HepG2 (cell line): Measurements from ENCODE around the gene TNP2. TPM values are rescaled to one million over a fixed set of nuclear protein-coding genes. Genes with fewer than 3 reads are reported as not detected.

Experiments used
- AFF4 ChIP-seq: sonication (generic); formaldehyde crosslinking; IDR thresholded peaks from 2 replicates; pipeline ENCODE4 v1.4.0; 2020; ENCODE audit warnings: missing genetic modification reagents
- BHLHE40 ChIP-seq: IDR thresholded peaks from 2 replicates; pipeline ENCODE4 v1.6.1; 2011; ENCODE audit warnings: low read length, improper control_type of control experiment
- HOMEZ ChIP-seq: IDR thresholded peaks from 2 replicates; pipeline ENCODE4 v1.6.1; 2016; ENCODE audit warnings: low read depth
- KDM5B ChIP-seq: sonication (generic); formaldehyde crosslinking; IDR thresholded peaks from 2 replicates; pipeline ENCODE4 v1.4.0; 2020; ENCODE audit warnings: missing genetic modification reagents, mild to moderate bottlenecking, borderline replicate concordance
- LCORL ChIP-seq, 2 experiments: fragments of 450-650 bp in 1 of 2; sonication (generic) in 1 of 2; formaldehyde crosslinking in 1 of 2; IDR thresholded peaks; 2 replicates each; pipeline versions ENCODE4 v1.5.0 to v1.6.1; 2017 to 2020; ENCODE audit warnings: antibody characterized with exemption in 1 of 2, missing genetic modification reagents in 1 of 2
- PBX2 ChIP-seq: IDR thresholded peaks from 2 replicates; pipeline ENCODE4 v1.6.1; 2016; ENCODE audit warnings: control low read depth
- SMARCE1 ChIP-seq: fragments of 450-650 bp; IDR thresholded peaks from 2 replicates; pipeline ENCODE4 v1.6.1; 2017; ENCODE audit warnings: borderline replicate concordance
- SSRP1 ChIP-seq: IDR thresholded peaks from 2 replicates; pipeline ENCODE4 v1.6.1; 2016; ENCODE audit warnings: control low read depth
- TCF7L2 ChIP-seq: IDR thresholded peaks from 2 replicates; pipeline ENCODE4 v1.6.1; 2011; ENCODE audit warnings: mild to moderate bottlenecking, low read depth, low read length, moderate library complexity
- THAP8 ChIP-seq: sonication (generic); formaldehyde crosslinking; IDR thresholded peaks from 2 replicates; pipeline ENCODE4 v1.5.1; 2020; ENCODE audit warnings: missing genetic modification reagents, mild to moderate bottlenecking, borderline replicate concordance
- ZNF33B ChIP-seq: sonication (generic); formaldehyde crosslinking; IDR thresholded peaks from 2 replicates; pipeline ENCODE4 v1.5.1; 2020; ENCODE audit warnings: mild to moderate bottlenecking, missing genetic modification reagents
- ZNF430 ChIP-seq: sonication (generic); formaldehyde crosslinking; IDR thresholded peaks from 2 replicates; pipeline ENCODE4 v1.9.0; 2021; ENCODE audit warnings: mild to moderate bottlenecking, missing genetic modification reagents
- ZNF557 ChIP-seq: sonication (generic); formaldehyde crosslinking; IDR thresholded peaks from 2 replicates; pipeline ENCODE4 v1.4.0; 2020; ENCODE audit warnings: missing genetic modification reagents
- ZNF768 ChIP-seq: sonication (generic); formaldehyde crosslinking; IDR thresholded peaks from 2 replicates; pipeline ENCODE4 v1.4.0; 2020; ENCODE audit warnings: missing genetic modification reagents
- ZNF800 ChIP-seq: sonication (generic); formaldehyde crosslinking; IDR thresholded peaks from 2 replicates; pipeline ENCODE4 v1.4.0; 2020; ENCODE audit warnings: missing genetic modification reagents
- ZSCAN21 ChIP-seq: sonication (generic); formaldehyde crosslinking; IDR thresholded peaks from 2 replicates; pipeline ENCODE4 v1.8.0; 2022; ENCODE audit warnings: mild to moderate bottlenecking, missing genetic modification reagents, moderate library complexity, borderline replicate concordance
- polyA plus RNA-seq, 8 experiments: library from polyadenylated mRNA; depleted of rRNA in 3 of 8; stranded (reverse) in 7 of 8; unstranded in 1 of 8; fragments of >200 nt; fragmentation: Illumina TruSeq in 4 of 8; extraction: Trizol in 4 of 8; gene quantifications; 2 replicates each; pipeline versions ENCODE4 v1.2.1 to v1.2.3, GENCODE V29; 2011 to 2016; ENCODE audit warnings: low read depth in 4 of 8, missing spikeins in 1 of 8, mixed read lengths in 1 of 8; ENCODE audit not compliant: insufficient read depth in 1 of 8
- total RNA-seq, 5 experiments: library from RNA; depleted of rRNA; stranded (reverse); fragments of >200 nt; fragmentation: Illumina TruSeq; extraction: Trizol; gene quantifications; 2 replicates each; pipeline ENCODE4 v1.2.3, GENCODE V29; 2016; ENCODE audit warnings: low read depth in 1 of 5
- TF ChIP-seq, protein P1 (sequence below): fragments of 450-650 bp; IDR thresholded peaks from 2 replicates; pipeline ENCODE4 v1.6.1; 2016

TNP2 gene
- total and polyA plus RNA-seq, 2 of the 13 experiments (the other 11 are each of a cell fraction or from before 2014, with no cell fraction given) = not detected

- TF ChIP-seq AFF4 (CRISPR knock-in tag) (no peak), ZNF430 (CRISPR knock-in tag) (no peak; the same call in 1 of the 2 replicates), KDM5B (CRISPR knock-in tag) (0 out of 2 replicates have a peak, but pooled peaks have one; percentile 6), HOMEZ (CRISPR knock-in tag) (no peak), ZNF557 (CRISPR knock-in tag) (peak; percentile 49; the same call in 1 of the 2 replicates), ZSCAN21 (CRISPR knock-in tag) (peak; percentile 93; the same call in 1 of the 2 replicates), LCORL (IDR thresholded peaks at IDR 0.05) (no peak), LCORL (CRISPR knock-in tag; IDR thresholded peaks at IDR 0.05) (peak; percentile 97), SMARCE1 (no peak), ZNF33B (CRISPR knock-in tag) (no peak), BHLHE40 (no peak), SSRP1 (CRISPR knock-in tag) (peak; percentile 61; the same call in 1 of the 2 replicates), TCF7L2 (no peak), THAP8 (CRISPR knock-in tag) (no peak), PBX2 (CRISPR knock-in tag) (0 out of 2 replicates have a peak, but pooled peaks have one; percentile 49), ZNF800 (CRISPR knock-in tag) (no peak; the same call in 1 of the 2 replicates), ZNF768 (CRISPR knock-in tag) (peak; percentile 63; the same call in 1 of the 2 replicates)
- TF ChIP-seq, protein P1, sequence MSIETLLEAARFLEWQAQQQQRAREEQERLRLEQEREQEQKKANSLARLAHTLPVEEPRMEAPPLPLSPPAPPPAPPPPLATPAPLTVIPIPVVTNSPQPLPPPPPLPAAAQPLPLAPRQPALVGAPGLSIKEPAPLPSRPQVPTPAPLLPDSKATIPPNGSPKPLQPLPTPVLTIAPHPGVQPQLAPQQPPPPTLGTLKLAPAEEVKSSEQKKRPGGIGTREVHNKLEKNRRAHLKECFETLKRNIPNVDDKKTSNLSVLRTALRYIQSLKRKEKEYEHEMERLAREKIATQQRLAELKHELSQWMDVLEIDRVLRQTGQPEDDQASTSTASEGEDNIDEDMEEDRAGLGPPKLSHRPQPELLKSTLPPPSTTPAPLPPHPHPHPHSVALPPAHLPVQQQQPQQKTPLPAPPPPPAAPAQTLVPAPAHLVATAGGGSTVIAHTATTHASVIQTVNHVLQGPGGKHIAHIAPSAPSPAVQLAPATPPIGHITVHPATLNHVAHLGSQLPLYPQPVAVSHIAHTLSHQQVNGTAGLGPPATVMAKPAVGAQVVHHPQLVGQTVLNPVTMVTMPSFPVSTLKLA = no peak
These were observed 11.8 kb downstream of the TNP2 start (continued) for GRCh38 chr16:11257131-11257938.
